ENCODE measurements around the gene KRI1.

DNA sequence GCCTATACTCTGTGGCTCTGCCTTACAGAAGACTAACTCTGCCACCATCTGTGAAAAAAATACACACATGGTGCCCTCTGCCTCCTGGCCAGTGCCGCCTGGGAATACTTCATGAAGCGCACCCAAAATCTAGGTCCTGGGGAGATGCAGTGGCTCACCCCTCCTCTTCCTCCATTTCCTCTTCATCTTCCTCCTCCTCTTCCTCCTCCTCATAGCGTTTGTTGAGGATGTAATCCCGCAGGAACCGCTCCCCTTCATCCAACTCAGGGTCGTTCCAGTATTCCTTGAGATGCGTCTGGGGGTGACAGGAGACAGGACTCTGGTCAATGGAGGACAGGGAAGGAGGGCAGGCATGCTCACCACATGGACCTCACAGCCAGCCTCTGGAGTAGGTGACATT lies 5.7 kb downstream of the KRI1 start:
- TF ChIP-seq POLR2A (IDR thresholded peaks at IDR 0.05) = no peak
- TF ChIP-seq, protein P1, sequence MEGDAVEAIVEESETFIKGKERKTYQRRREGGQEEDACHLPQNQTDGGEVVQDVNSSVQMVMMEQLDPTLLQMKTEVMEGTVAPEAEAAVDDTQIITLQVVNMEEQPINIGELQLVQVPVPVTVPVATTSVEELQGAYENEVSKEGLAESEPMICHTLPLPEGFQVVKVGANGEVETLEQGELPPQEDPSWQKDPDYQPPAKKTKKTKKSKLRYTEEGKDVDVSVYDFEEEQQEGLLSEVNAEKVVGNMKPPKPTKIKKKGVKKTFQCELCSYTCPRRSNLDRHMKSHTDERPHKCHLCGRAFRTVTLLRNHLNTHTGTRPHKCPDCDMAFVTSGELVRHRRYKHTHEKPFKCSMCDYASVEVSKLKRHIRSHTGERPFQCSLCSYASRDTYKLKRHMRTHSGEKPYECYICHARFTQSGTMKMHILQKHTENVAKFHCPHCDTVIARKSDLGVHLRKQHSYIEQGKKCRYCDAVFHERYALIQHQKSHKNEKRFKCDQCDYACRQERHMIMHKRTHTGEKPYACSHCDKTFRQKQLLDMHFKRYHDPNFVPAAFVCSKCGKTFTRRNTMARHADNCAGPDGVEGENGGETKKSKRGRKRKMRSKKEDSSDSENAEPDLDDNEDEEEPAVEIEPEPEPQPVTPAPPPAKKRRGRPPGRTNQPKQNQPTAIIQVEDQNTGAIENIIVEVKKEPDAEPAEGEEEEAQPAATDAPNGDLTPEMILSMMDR (IDR thresholded peaks at IDR 0.05) = no peak
- TF ChIP-seq POLR2AphosphoS5 (IDR thresholded peaks at IDR 0.05) = no peak
- TF ChIP-seq EP300 (IDR thresholded peaks at IDR 0.05) = no peak
